ENCODE data around the gene CHST13. TPM values are rescaled to one million over a fixed set of nuclear protein-coding genes. Genes with fewer than 3 reads are reported as not detected.
A peak's percentile ranks its signal among the peaks of the same experiment; 100 is the strongest.

CHST13 gene
- total RNA-seq, 1 donor from 2014 or later = not detected

DNA sequence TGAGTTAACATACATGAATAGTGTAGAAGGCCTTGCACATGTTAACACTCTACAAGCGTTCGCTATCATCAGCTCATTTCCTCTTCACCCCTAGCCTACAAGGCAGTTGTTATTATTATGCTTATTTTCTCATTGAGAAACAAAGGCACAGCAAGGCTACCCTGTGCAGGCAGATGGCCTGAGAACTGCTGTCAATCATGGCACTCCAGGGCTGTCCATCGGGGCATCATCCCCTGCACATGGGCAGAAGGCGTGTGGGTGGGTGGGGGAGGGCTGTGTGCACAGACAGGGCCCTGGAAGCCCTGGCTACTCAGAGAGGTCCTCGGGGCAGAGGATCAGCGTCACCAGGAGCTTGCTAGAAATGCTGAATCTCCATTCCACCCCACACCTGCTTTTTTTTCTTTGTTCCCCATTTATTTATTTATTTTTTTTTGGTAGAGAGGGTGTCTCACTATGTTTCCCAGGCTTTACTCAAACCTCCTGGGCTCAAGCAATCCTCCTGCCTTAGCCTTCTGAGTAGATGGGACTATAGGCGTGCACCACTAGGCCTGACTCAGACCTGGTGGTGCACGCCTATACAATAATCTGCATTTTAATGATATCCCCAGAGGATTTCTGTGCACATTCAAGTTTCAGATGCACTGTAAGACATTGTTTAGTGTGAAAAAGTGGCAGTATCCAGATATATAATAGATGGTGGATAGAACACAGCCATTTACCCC lies 38.6 kb upstream of the CHST13 start:
- H3K9me3 Mint-ChIP-seq (ENCODE audit: low read depth) = no peaks in the 10 kb centered on the region
- H3K36me3 Mint-ChIP-seq (ENCODE audit: low read depth) = no peaks in the 10 kb centered on the region
- H3K4me1 Mint-ChIP-seq (ENCODE audit: low read depth) = peaks cover 16% of the 10 kb centered on the region
- DNase-seq (ENCODE audit: low spot score) = peak; percentile 42
- no peak overlapping the region for H3K4me3 Mint-ChIP-seq (ENCODE audit: unreplicated experiment)
- peaks cover 2% of the 10 kb centered on the region for H3K27me3 Mint-ChIP-seq (ENCODE audit: low read depth)
- H3K27ac Mint-ChIP-seq (ENCODE audit: unreplicated experiment) = no peak overlapping the region
- TF ChIP-seq, protein P1, sequence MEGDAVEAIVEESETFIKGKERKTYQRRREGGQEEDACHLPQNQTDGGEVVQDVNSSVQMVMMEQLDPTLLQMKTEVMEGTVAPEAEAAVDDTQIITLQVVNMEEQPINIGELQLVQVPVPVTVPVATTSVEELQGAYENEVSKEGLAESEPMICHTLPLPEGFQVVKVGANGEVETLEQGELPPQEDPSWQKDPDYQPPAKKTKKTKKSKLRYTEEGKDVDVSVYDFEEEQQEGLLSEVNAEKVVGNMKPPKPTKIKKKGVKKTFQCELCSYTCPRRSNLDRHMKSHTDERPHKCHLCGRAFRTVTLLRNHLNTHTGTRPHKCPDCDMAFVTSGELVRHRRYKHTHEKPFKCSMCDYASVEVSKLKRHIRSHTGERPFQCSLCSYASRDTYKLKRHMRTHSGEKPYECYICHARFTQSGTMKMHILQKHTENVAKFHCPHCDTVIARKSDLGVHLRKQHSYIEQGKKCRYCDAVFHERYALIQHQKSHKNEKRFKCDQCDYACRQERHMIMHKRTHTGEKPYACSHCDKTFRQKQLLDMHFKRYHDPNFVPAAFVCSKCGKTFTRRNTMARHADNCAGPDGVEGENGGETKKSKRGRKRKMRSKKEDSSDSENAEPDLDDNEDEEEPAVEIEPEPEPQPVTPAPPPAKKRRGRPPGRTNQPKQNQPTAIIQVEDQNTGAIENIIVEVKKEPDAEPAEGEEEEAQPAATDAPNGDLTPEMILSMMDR (IDR thresholded peaks at IDR 0.05) = no peak

DNA sequence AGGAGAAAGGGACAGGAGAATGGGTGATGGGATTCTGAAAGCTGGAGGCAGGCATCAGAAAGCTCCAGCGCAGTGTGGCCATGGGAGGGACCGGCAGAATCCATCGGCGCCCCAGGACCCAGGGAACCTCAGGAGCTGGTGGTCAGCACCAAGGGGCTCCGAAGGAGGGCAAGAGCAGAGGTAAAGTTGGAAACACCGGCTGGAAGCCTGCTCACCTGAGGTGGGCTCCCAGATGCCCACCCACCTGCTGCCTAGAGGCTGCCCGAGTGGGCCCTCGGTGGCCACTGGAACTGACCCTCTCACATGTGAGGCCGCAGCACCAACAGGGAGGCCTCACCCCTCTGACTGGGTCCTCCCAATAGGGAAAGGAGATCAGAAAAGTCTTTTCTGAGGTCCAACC lies 38.0 kb upstream of the CHST13 start:
- Mint-ChIP-seq H3K27ac (ENCODE audit: unreplicated experiment) (no peak overlapping the region), H3K27me3 (ENCODE audit: low read depth) (peaks cover 3% of the 10 kb centered on the region), H3K36me3 (ENCODE audit: low read depth) (no peaks in the 10 kb centered on the region), H3K9me3 (ENCODE audit: low read depth) (no peaks in the 10 kb centered on the region), H3K4me3 (ENCODE audit: unreplicated experiment) (no peak overlapping the region), H3K4me1 (ENCODE audit: low read depth) (peaks cover 16% of the 10 kb centered on the region)
- peak; percentile 58 for DNase-seq (ENCODE audit: low spot score)
- TF ChIP-seq, protein P1 (IDR thresholded peaks at IDR 0.05) = no peak

DNA sequence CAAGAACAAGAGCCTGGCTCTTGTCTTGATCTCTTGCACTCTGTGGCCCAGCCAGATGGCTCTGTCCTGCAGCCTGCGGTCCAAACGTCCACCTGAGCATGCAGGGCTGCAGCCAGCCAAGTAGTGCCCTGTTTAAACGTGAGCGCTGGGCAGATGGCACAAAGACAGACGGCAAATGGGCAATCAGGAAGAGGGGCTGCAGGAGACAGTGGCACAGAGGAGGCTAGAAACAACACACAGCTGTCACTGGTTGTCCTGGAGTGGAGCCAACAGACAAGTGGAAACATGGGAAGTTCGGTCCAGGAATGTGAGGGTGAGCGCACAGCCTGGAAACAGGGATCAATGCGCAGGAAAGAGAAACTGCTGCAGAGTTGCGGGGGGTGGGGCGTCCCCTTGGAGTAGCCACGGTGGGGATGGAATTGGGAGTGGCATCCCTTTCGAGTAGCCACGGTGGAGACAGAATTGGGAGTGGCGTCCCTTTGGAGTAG lies 37.6 kb upstream of the CHST13 start:
- Mint-ChIP-seq H3K9me3 (ENCODE audit: low read depth) (no peaks in the 10 kb centered on the region), H3K27me3 (ENCODE audit: low read depth) (peaks cover 5% of the 10 kb centered on the region), H3K4me1 (ENCODE audit: low read depth) (peaks cover 16% of the 10 kb centered on the region), H3K27ac (ENCODE audit: unreplicated experiment) (no peak overlapping the region), H3K36me3 (ENCODE audit: low read depth) (no peaks in the 10 kb centered on the region), H3K4me3 (ENCODE audit: unreplicated experiment) (no peak overlapping the region)
- TF ChIP-seq, protein P1 (IDR thresholded peaks at IDR 0.05) = no peak
- DNase-seq (ENCODE audit: low spot score) = peak; percentile 60

DNA sequence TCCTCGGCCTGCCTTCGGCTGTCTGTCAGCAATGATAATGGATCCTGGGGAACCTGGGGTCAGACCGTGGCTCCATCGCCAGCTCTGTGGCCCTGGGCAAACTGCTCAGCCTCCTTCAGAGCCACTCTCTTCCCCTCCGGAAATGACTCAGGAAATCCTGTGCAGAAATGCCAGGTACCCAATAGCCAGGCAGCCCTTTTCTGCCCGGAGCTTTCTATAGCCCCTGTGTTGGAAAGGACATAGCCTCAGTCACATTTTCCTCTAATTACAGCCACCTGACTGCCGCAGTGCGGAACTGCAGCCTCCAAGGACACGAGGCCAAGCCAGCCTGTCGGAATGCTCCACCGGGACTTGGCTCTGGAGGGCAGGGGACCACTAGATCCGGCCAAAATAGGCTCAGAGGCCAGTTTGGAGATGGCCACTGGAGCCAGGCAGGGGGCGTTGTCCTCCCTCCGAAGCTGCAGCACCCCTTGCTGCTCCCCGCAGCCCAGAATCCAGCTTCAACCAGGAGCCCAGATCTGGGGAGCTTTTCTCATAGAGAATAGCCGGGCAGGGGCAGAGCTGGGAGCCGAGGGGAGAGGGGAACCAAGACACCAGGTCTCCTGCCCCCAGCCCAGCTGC lies 36.7 kb upstream of the CHST13 start:
- TF ChIP-seq, protein P1 (IDR thresholded peaks at IDR 0.05) = peak; percentile 46
- Mint-ChIP-seq H3K27me3 (ENCODE audit: low read depth) (peaks cover 5% of the 10 kb centered on the region), H3K27ac (ENCODE audit: unreplicated experiment) (no peak overlapping the region), H3K4me3 (ENCODE audit: unreplicated experiment) (no peak overlapping the region), H3K4me1 (ENCODE audit: low read depth) (peaks cover 11% of the 10 kb centered on the region), H3K36me3 (ENCODE audit: low read depth) (no peaks in the 10 kb centered on the region), H3K9me3 (ENCODE audit: low read depth) (no peaks in the 10 kb centered on the region)
- DNase-seq (ENCODE audit: low spot score) = peak; percentile 70

DNA sequence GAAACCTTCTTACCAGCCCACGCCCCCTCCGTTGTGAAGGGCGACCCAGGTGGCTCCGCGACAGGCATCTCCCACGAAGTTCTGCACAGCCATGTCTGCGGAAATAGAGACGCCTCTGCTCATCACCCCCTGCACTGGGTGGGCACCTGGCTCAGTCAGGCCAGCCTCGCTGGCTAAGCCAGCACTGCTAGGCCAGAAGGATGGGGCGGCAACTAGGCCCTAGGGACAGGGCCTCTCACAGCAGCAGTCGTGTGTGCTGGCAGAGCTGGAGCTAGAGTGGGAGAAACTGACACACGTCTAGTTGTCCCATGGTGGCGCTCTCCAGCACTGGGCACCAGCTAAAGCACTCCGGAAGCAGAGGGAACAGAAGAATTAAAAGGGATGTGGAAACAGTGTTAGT lies 35.8 kb upstream of the CHST13 start:
- Mint-ChIP-seq H3K4me1 (ENCODE audit: low read depth) (peaks cover 11% of the 10 kb centered on the region), H3K9me3 (ENCODE audit: low read depth) (no peaks in the 10 kb centered on the region), H3K36me3 (ENCODE audit: low read depth) (no peaks in the 10 kb centered on the region), H3K4me3 (ENCODE audit: unreplicated experiment) (no peak overlapping the region), H3K27ac (ENCODE audit: unreplicated experiment) (no peak overlapping the region), H3K27me3 (ENCODE audit: low read depth) (peaks cover 5% of the 10 kb centered on the region)
- TF ChIP-seq, protein P1 (IDR thresholded peaks at IDR 0.05) = no peak
- no peak for DNase-seq (ENCODE audit: low spot score)

All from chondrocyte (in vitro differentiated cells).